ENCODE data around the gene GRM2.

DNA sequence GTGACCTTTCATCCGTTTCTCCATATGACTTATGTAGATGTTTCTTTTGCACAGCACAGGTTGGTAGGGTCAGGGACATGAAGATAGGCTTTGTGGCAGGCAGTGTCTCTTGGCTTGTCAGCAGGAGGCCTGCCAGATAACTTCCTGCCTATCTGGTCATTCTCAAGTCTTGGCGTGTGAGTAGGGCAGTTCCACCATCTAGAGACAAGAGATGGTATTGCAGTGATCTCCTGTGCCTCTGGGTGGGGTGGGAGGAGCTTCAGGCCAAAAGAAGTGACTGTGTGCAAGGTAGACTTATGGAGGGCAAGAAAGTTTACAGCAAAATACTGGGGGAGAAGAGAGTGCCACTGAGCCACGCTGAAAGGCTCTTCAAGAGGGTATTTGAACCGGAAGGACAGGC lies 24.8 kb upstream of the GRM2 start:
- TF ChIP-seq BHLHE40 (IDR thresholded peaks at IDR 0.05; ENCODE audit: borderline replicate concordance) (no peak), HDGF (IDR thresholded peaks at IDR 0.05; ENCODE audit: borderline replicate concordance) (no peak), L3MBTL2 (conservative IDR thresholded peaks at IDR 0.05) (no peak), TARDBP (IDR thresholded peaks at IDR 0.05) (no peak), FOXM1 (IDR thresholded peaks at IDR 0.05; ENCODE audit: borderline replicate concordance) (no peak), SP1 (IDR thresholded peaks at IDR 0.05) (no peak), FOXA1 (IDR thresholded peaks at IDR 0.05) (no peak)
- TF ChIP-seq, protein P1, sequence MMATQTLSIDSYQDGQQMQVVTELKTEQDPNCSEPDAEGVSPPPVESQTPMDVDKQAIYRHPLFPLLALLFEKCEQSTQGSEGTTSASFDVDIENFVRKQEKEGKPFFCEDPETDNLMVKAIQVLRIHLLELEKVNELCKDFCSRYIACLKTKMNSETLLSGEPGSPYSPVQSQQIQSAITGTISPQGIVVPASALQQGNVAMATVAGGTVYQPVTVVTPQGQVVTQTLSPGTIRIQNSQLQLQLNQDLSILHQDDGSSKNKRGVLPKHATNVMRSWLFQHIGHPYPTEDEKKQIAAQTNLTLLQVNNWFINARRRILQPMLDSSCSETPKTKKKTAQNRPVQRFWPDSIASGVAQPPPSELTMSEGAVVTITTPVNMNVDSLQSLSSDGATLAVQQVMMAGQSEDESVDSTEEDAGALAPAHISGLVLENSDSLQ (IDR thresholded peaks at IDR 0.05): no peak
